K562 (cell line): Measurements from ENCODE around the gene TMEM255A. TPM values are rescaled to one million over a fixed set of nuclear protein-coding genes. Genes with fewer than 3 reads are reported as not detected.

Experiments used
- CC2D1A ChIP-seq: fragments of 450-650 bp; IDR thresholded peaks from 2 replicates; pipeline ENCODE4 v1.6.1; 2017; ENCODE audit warnings: mild to moderate bottlenecking
- HNRNPLL ChIP-seq: fragments of 200-400 bp; formaldehyde crosslinking; IDR thresholded peaks from 2 replicates; pipeline ENCODE4 v1.6.1; 2017; ENCODE audit warnings: low read length, low read depth, mild to moderate bottlenecking; ENCODE audit not compliant: poor library complexity, severe bottlenecking
- NFATC3 ChIP-seq: fragments of 450-650 bp; IDR thresholded peaks from 2 replicates; pipeline ENCODE4 v1.6.1; 2017; ENCODE audit warnings: mild to moderate bottlenecking
- TFAM ChIP-seq: fragments of 250-450 bp; sonication (Bioruptor Pico); conservative IDR thresholded peaks from 2 replicates; pipeline ENCODE4 v1.5.0; 2021; ENCODE audit warnings: mild to moderate bottlenecking, moderate library complexity
- ZNF197 ChIP-seq: fragments of 200-800 bp; sonication (Bioruptor generic); IDR thresholded peaks from 2 replicates; pipeline ENCODE4 v1.6.1; 2016; ENCODE audit warnings: low read depth, missing genetic modification characterization, missing compliant biosample characterization
- ZNF318 ChIP-seq, 2 experiments: fragments of 450-650 bp; IDR thresholded peaks; 2 replicates each; pipeline ENCODE4 v1.6.1; 2016; ENCODE audit warnings: mild to moderate bottlenecking in 2 of 2, borderline replicate concordance in 1 of 2, low read depth in 1 of 2, moderate library complexity in 1 of 2
- polyA plus RNA-seq, 8 experiments: library from polyadenylated mRNA; depleted of rRNA in 4 of 8; stranded (reverse) in 5 of 8; unstranded in 3 of 8; fragments of >200 nt; fragmentation: Nextera tagmentation in 2 of 8; fragmentation: Illumina TruSeq in 1 of 8; extraction: Ambion mirVana in 2 of 8; extraction: Trizol in 1 of 8; gene quantifications; 2 replicates each; pipeline versions ENCODE4 v1.2.1 to v1.2.3, GENCODE V29; 2011 to 2014; ENCODE audit warnings: inconsistent platforms in 1 of 8, missing spikeins in 1 of 8
- total RNA-seq, 7 experiments: library from RNA; depleted of rRNA in 6 of 7; stranded (reverse); fragments of >200 nt in 6 of 7; fragmentation: Illumina TruSeq in 2 of 7; extraction: Trizol in 2 of 7; gene quantifications; 2 replicates each; pipeline versions ENCODE4 v1.2.1 to v1.2.3, GENCODE V29; 2011 to 2021; ENCODE audit warnings: low replicate concordance in 1 of 7
- TF ChIP-seq, protein P1 (sequence below): fragments of 450-650 bp; IDR thresholded peaks from 2 replicates; pipeline ENCODE4 v1.6.1; 2016; ENCODE audit warnings: low read depth
- TF ChIP-seq, protein P2 (sequence below): sonication (generic); formaldehyde crosslinking; IDR thresholded peaks from 2 replicates; pipeline ENCODE4 v1.8.0; 2022; ENCODE audit warnings: mild to moderate bottlenecking, missing genetic modification reagents

TMEM255A gene
- total and polyA plus RNA-seq, 9 of the 15 experiments (the other 6 are each of a cell fraction or from before 2014, with no cell fraction given): 0.01 TPM; not detected in 8

DNA sequence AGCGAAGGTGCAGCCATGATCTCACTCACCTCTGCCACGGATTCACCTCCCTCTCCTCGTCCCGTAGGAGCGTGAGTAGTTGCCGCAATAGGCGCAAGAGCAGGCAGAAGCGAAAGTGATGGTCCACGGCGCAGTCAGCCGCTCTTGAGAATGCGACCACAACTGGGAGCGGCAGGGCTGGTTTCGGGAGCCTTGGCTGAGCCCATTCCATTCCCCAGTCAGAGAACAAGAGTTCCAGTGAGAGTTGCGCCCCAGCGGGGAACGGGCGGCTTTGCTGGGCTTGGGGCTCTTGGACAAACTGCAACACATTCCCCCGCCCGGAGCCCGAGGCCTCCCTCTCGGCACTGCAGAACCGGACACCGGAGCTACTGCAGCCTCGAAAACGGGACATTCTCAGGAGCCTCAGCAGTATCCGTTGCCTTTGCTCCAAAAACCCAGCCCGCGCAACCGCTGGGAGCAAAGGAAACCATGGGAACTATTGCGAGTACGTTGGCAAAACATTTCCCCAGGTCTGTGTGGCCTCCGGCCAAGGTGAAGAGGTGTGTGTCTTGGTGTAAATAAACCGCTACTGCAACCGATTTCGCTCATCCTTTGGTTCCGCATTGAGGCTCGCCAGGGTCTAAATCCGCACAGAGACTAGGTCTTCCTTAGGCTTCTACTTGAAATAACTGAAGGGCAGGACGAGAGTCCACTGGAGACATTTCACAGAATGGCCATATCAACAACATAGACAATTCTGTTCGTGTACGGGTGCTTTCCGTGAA is 66.3 kb downstream of the TMEM255A start (continued):
- TF ChIP-seq, protein P1, sequence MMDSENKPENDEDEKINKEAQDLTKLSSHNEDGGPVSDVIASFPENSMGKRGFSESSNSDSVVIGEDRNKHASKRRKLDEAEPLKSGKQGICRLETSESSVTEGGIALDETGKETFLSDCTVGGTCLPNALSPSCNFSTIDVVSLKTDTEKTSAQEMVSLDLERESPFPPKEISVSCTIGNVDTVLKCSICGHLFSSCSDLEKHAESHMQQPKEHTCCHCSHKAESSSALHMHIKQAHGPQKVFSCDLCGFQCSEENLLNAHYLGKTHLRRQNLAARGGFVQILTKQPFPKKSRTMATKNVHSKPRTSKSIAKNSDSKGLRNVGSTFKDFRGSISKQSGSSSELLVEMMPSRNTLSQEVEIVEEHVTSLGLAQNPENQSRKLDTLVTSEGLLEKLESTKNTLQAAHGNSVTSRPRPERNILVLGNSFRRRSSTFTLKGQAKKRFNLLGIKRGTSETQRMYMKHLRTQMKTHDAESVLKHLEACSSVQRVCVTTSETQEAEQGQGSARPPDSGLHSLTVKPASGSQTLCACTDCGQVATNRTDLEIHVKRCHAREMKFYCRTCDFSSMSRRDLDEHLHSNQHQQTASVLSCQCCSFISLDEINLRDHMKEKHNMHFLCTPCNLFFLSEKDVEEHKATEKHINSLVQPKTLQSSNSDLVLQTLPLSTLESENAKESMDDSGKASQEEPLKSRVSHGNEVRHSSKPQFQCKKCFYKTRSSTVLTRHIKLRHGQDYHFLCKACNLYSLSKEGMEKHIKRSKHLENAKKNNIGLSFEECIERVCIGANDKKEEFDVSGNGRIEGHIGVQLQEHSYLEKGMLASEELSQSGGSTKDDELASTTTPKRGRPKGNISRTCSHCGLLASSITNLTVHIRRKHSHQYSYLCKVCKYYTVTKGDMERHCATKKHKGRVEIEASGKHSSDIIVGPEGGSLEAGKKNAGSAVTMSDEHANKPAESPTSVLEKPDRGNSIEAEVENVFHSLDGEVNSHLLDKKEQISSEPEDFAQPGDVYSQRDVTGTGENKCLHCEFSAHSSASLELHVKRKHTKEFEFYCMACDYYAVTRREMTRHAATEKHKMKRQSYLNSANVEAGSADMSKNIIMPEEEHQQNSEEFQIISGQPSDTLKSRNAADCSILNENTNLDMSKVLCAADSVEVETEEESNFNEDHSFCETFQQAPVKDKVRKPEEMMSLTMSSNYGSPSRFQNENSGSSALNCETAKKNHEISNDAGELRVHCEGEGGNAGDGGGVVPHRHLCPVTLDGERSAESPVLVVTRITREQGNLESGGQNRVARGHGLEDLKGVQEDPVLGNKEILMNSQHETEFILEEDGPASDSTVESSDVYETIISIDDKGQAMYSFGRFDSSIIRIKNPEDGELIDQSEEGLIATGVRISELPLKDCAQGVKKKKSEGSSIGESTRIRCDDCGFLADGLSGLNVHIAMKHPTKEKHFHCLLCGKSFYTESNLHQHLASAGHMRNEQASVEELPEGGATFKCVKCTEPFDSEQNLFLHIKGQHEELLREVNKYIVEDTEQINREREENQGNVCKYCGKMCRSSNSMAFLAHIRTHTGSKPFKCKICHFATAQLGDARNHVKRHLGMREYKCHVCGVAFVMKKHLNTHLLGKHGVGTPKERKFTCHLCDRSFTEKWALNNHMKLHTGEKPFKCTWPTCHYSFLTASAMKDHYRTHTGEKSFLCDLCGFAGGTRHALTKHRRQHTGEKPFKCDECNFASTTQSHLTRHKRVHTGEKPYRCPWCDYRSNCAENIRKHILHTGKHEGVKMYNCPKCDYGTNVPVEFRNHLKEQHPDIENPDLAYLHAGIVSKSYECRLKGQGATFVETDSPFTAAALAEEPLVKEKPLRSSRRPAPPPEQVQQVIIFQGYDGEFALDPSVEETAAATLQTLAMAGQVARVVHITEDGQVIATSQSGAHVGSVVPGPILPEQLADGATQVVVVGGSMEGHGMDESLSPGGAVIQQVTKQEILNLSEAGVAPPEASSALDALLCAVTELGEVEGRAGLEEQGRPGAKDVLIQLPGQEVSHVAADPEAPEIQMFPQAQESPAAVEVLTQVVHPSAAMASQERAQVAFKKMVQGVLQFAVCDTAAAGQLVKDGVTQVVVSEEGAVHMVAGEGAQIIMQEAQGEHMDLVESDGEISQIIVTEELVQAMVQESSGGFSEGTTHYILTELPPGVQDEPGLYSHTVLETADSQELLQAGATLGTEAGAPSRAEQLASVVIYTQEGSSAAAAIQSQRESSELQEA: no peak
- TF ChIP-seq CC2D1A (peak; percentile 52; the same call in 1 of the 2 replicates), ZNF318 (IDR thresholded peaks at IDR 0.05; ENCODE audit: borderline replicate concordance in 1 of 2, low read depth in 1 of 2) (no peak), TFAM (CRISPR knock-in tag) (no peak), ZNF197 (CRISPR knock-in tag) (no peak), HNRNPLL (peak; percentile 94), NFATC3 (0 out of 2 replicates have a peak, but pooled peaks have one; percentile 51)
- TF ChIP-seq, protein P2, sequence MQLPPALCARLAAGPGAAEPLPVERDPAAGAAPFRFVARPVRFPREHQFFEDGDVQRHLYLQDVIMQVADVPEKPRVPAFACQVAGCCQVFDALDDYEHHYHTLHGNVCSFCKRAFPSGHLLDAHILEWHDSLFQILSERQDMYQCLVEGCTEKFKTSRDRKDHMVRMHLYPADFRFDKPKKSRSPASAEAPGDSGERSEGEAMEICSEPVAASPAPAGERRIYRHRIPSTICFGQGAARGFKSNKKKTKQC (CRISPR knock-in tag): no peak; the same call in 1 of the 2 replicates
